Activated CD8-positive, alpha-beta memory T cell treated with anti-CD3 and anti-CD28 coated beads, Interleukin-2, amount 10 ng/mL, durations not matched to agents 7 days and 5 days (primary cell): Measurements from ENCODE around the gene SNTB2. TPM values are rescaled to one million over a fixed set of nuclear protein-coding genes. Genes with fewer than 3 reads are reported as not detected.
A peak's percentile ranks its signal among the peaks of the same experiment; 100 is the strongest.

Experiments
- ATAC-seq: fragments of 150-1000 bp; cut with Tn5 transposase; one replicate; pipeline ENCODE4 v1.10.0; 2021; ENCODE audit warnings: moderate library complexity
- CTCF ChIA-PET: fragments of 350-600 bp; sonication (Branson Sonifier 250); formaldehyde crosslinking; loops from one replicate; lab custom pipeline; 2021; ENCODE audit warnings: antibody characterized with exemption; lab: Charles Lee
- DNase-seq: peaks from one replicate; pipeline ENCODE4 v3.0.0-alpha.2; 2020
- H3K27ac Mint-ChIP-seq: one replicate; pipeline ENCODE4 v1.8.0; 2021; ENCODE audit warnings: mild to moderate bottlenecking, mixed read lengths
- H3K27me3 Mint-ChIP-seq: one replicate; pipeline ENCODE4 v1.8.0; 2021; ENCODE audit warnings: mixed read lengths
- H3K36me3 Mint-ChIP-seq: one replicate; pipeline ENCODE4 v1.8.0; 2021; ENCODE audit warnings: mild to moderate bottlenecking, mixed read lengths
- H3K4me1 Mint-ChIP-seq: one replicate; pipeline ENCODE4 v1.8.0; 2021; ENCODE audit warnings: mixed read lengths
- H3K4me3 Mint-ChIP-seq: one replicate; pipeline ENCODE4 v1.8.0; 2021; ENCODE audit warnings: mild to moderate bottlenecking, moderate library complexity, mixed read lengths
- H3K9me3 Mint-ChIP-seq: one replicate; pipeline ENCODE4 v1.8.0; 2022; ENCODE audit warnings: low read depth, mixed read lengths
- total RNA-seq, 2 experiments: library from RNA; stranded (reverse); gene quantifications; one replicate each; pipeline ENCODE4 v1.2.3, GENCODE V29; 2021

SNTB2 gene
- total RNA-seq, 2 experiments from 2014 or later: 21.5 to 30.6 TPM

DNA sequence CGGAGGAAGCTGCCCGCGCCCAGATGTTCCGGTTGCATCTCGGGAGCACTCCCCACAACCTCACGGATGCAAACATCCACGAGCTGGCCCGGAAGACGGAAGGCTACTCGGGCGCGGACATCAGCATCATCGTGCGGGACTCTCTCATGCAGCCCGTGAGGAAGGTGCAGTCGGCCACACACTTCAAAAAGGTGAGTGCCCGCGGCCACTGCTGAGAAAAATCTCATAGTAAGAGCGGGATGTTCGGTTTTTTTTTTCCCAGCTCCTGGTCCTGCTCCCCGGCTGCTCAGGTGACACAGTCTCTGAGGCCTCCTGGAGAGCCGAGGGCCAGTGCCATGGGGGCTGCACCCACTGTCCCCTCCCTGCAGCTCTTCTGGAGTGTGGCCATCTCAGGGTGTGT, 134.1 kb downstream of the SNTB2 start:
- CTCF ChIA-PET: no interaction called here
- Mint-ChIP-seq H3K9me3 (no peaks in the 10 kb centered on the region), H3K27ac (no peak overlapping the region), H3K27me3 (no peaks in the 10 kb centered on the region), H3K36me3 (peaks cover 47% of the 10 kb centered on the region), H3K4me1 (peaks cover 13% of the 10 kb centered on the region), H3K4me3 (no peak overlapping the region)
- DNase-seq (no peak), ATAC-seq (no peak)

DNA sequence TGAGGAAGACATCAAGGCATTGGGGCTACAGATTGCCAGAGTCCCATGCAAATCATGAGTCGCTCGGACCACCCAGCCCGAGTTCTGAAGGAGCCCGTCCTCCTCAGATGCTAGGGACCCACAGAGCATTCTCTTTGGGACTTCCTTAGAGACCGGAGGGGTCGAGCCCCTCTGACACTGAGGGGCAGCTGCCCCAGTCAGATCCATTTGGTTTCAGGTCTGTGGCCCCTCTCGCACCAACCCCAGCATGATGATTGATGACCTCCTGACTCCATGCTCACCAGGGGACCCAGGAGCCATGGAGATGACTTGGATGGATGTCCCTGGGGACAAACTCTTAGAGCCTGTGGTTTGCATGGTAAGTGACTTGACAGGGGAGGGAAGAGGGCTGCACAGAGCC, 135.4 kb downstream of the SNTB2 start:
- ATAC-seq (no peak), DNase-seq (no peak)
- H3K36me3 Mint-ChIP-seq: peaks cover 47% of the 10 kb centered on the region
- CTCF ChIA-PET: interaction anchor here (1.3 kb wide), 1 partner anchor 17 kb away, joined by 4 read pairs; the partner anchor contains the start of genes COG8 and NIP7
- H3K27me3 Mint-ChIP-seq: no peaks in the 10 kb centered on the region
- H3K27ac Mint-ChIP-seq: peak overlapping the region; percentile 32
- H3K4me3 Mint-ChIP-seq: no peak overlapping the region
- H3K4me1 Mint-ChIP-seq: peaks cover 26% of the 10 kb centered on the region
- no peaks in the 10 kb centered on the region for H3K9me3 Mint-ChIP-seq

- Mint-ChIP-seq H3K36me3 (peaks cover 47% of the 10 kb centered on the region), H3K4me1 (peaks cover 36% of the 10 kb centered on the region), H3K9me3 (no peaks in the 10 kb centered on the region), H3K27me3 (no peaks in the 10 kb centered on the region), H3K4me3 (no peak overlapping the region), H3K27ac (no peak overlapping the region)
- no peak for DNase-seq
- CTCF ChIA-PET: interaction anchor here (1.3 kb wide), 1 partner anchor 16 kb away, joined by 4 read pairs; the partner anchor contains the start of genes COG8 and NIP7
- no peak for ATAC-seq
Observed at GRCh38 chr16:69323415-69323814, 136.5 kb downstream of the SNTB2 start.

DNA sequence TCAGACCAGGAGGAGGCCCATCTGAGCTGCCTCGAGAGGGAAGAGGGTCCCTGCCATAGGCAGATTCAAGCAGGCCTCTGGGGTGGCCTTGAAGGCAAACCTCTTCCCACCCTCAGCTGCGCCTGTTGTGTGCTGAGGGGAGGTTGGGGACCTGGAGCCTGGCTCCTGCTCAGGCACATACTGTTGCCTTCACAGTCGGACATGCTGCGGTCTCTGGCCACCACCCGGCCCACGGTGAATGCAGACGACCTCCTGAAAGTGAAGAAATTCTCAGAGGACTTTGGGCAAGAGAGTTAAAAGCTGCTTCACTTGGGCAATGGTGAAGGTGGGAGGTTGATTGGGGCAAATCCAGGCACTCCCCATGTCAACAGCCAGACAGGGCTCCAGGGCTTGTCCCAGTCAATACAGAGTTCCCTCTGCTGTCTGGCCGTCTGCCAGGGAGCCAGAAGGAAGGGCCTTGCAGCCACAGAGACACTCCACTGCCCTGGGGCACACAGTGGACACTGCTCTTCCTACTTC, 137.1 kb downstream of the SNTB2 start:
- no peak overlapping the region for H3K27ac Mint-ChIP-seq
- ATAC-seq (no peak), DNase-seq (no peak)
- CTCF ChIA-PET: no interaction called here
- H3K4me1 Mint-ChIP-seq: peaks cover 42% of the 10 kb centered on the region
- peaks cover 48% of the 10 kb centered on the region for H3K36me3 Mint-ChIP-seq
- H3K4me3 Mint-ChIP-seq: no peak overlapping the region
- no peaks in the 10 kb centered on the region for H3K9me3 Mint-ChIP-seq
- no peaks in the 10 kb centered on the region for H3K27me3 Mint-ChIP-seq

DNA sequence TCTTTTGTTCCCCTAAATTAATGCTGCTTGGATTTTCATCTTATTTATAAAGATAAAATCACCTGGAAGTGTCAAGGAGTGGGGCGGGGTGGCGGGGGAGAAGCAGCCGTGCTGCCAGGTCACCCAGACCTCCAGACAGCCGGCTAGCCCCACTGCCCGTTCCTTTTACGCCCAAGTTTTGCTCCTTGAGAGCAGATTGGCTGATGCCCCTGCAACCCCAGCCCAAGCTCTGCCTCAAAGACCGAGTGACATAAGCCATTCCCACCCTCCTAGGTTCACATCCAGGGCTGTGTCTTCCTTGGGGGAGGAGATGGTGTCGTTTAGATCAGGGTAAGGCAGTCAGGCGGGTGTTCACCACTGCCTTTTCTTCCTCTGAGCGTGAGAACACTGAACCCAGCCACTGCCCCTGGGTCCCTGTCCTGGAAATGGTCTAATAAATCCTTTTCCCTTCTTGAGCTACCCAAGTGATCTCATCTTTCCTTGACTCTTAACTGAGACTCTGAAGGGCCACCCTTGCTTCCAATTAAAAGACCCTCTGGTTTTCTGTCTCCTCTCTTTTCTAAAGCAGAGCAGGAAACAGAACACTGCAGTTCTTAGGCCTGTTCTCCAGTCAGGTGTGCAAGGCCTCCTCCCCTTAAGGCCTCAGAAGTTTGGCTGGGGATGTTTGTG, 137.8 kb downstream of the SNTB2 start:
- H3K36me3 Mint-ChIP-seq: peaks cover 42% of the 10 kb centered on the region
- H3K4me1 Mint-ChIP-seq: peaks cover 47% of the 10 kb centered on the region
- no peaks in the 10 kb centered on the region for H3K9me3 Mint-ChIP-seq
- H3K27ac Mint-ChIP-seq: no peak overlapping the region
- ATAC-seq: no peak
- no peak for DNase-seq
- no peak overlapping the region for H3K4me3 Mint-ChIP-seq
- H3K27me3 Mint-ChIP-seq: no peaks in the 10 kb centered on the region
- CTCF ChIA-PET: no interaction called here

DNA sequence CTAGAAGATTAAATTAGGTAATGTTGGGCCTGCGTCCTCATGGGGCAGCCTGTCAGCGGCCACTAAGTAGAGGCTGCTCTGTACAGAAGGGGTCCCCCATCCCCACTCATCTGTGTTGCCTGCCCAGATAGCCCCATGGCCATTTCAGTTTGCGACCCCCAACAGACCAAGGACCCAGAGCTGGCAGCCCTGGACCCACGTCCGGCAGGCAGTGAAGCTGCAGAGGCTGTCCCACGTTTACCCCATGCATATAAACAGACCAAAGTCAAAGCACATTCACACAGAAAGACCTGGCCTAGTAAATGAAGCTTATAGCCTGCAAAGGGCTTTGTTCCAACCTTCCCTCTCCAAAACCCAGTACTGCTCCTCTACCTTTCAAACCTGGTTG, 138.8 kb downstream of the SNTB2 start:
- CTCF ChIA-PET: interaction anchor here (1.4 kb wide), 1 partner anchor 70 kb away, joined by 4 read pairs; no protein-coding TSS in a partner anchor
- Mint-ChIP-seq H3K36me3 (peaks cover 38% of the 10 kb centered on the region), H3K27me3 (no peaks in the 10 kb centered on the region), H3K27ac (peak overlapping the region; percentile 72), H3K9me3 (no peaks in the 10 kb centered on the region), H3K4me3 (no peak overlapping the region), H3K4me1 (peaks cover 48% of the 10 kb centered on the region)
- no peak for DNase-seq
- no peak for ATAC-seq

GRCh38 chr16:69326172-69326873, 139.4 kb downstream of the SNTB2 start:
- ATAC-seq: no peak
- peaks cover 34% of the 10 kb centered on the region for H3K36me3 Mint-ChIP-seq
- no peaks in the 10 kb centered on the region for H3K27me3 Mint-ChIP-seq
- H3K27ac Mint-ChIP-seq: peak overlapping the region; percentile 72
- no peaks in the 10 kb centered on the region for H3K9me3 Mint-ChIP-seq
- CTCF ChIA-PET: interaction anchor here (0.7 to 1.4 kb wide), 8 partner anchors 9 to 398 kb away, joined by 3 to 8 read pairs (median 4); no protein-coding TSS in a partner anchor
- DNase-seq: no peak
- H3K4me1 Mint-ChIP-seq: peaks cover 49% of the 10 kb centered on the region
- H3K4me3 Mint-ChIP-seq: peak overlapping the region; percentile 21

DNA sequence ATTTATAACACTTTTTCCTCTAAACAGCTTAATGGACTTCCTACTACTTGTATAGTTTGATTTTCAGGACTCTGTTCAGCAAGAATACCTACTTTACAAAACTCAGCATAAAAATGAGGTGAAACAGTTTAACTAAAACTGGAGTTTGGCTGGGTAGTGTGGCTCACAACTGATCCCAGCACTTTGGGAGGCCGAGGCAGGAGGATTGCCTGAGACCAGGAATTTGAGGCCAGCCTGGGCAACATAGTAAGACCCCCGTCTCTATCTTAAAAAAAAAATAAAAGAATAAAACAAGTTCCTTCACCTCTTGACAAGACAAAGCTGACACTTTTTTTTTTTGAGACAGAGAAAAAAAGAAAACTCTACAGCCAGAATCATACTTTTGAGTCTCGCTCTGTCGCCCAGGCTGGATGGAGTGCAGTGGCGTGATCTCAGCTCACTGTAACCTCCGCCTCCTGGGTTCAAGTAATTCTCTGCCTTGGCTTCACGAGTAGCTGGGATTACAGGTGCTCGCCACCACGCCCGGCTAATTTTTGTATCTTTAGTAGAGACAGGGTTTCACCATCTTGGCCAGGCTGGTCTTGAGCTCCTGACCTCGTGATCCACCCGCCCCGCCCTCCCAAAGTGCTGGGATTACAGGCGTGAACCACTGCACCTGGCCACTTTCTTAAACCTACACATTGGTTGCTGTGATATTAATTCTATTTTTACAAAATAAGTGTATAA, 140.8 kb downstream of the SNTB2 start:
- ATAC-seq (no peak), DNase-seq (no peak)
- H3K27ac Mint-ChIP-seq: peak overlapping the region; percentile 46
- H3K4me1 Mint-ChIP-seq: peaks cover 58% of the 10 kb centered on the region
- peaks cover 22% of the 10 kb centered on the region for H3K36me3 Mint-ChIP-seq
- no peak overlapping the region for H3K4me3 Mint-ChIP-seq
- CTCF ChIA-PET: interaction anchor here (0.8 to 4.7 kb wide), 7 partner anchors 9 to 177 kb away, joined by 3 to 40 read pairs (median 5); partner anchors contain the start of genes COG8, NIP7 and VPS4A
- no peaks in the 10 kb centered on the region for H3K9me3 Mint-ChIP-seq
- no peaks in the 10 kb centered on the region for H3K27me3 Mint-ChIP-seq

GRCh38 chr16:69328854-69329316, 141.9 kb downstream of the SNTB2 start:
- no peaks in the 10 kb centered on the region for H3K9me3 Mint-ChIP-seq
- H3K27ac Mint-ChIP-seq: peak overlapping the region; percentile 69
- CTCF ChIA-PET: interaction anchor here (1.0 to 4.7 kb wide), 5 partner anchors 11 to 178 kb away, joined by 3 to 40 read pairs (median 6); partner anchors contain the start of genes COG8, NIP7 and VPS4A
- H3K4me3 Mint-ChIP-seq: peak overlapping the region; percentile 82
- H3K36me3 Mint-ChIP-seq: peaks cover 23% of the 10 kb centered on the region
- peak; percentile 54 for DNase-seq
- peaks cover 58% of the 10 kb centered on the region for H3K4me1 Mint-ChIP-seq
- ATAC-seq: no peak
- no peaks in the 10 kb centered on the region for H3K27me3 Mint-ChIP-seq

DNA sequence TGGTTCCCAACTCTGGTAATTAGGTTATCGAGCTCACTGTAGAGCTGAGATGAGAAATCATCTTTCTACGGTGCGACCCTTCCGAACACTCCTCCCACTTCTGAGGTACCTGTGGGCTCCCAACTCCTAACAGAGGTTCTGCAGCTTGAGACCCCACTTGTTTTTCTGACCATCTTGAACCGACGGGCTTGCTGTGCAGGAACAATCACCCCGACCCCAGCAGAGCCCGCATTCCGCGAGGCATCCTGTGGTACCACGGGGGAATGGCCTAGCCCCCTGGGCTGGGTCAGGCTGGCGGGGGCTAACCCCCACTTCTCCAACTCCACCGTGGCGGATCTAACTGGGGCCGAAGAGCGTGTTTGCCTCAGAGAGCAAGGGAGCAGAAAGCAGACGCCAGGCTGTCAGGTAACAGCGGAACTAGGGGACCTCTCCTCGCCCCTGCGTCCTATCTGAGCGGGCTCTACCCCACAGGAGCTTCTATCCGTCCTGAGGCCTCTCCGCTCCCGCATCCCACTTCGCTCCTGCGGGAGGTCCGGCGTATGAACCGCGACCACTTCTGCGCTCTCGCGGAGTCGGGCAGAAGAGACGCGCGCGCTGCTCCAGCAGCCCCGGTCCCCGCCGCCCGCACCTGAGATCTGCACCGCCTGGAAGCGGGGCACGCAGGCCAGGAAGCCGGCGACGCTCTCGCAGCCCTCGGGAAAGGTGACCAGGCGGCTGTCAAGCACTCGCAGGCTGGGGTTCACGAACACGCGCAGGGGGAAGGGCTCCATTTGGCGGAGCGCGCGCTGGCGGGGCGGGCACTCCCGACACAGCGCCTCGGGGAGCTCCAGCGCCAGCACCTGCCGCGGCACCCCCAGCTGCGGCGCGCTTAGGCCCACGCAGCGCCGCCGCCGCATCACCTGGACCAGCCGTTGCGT, 142.7 kb downstream of the SNTB2 start:
- Mint-ChIP-seq H3K27me3 (no peaks in the 10 kb centered on the region), H3K4me1 (peaks cover 58% of the 10 kb centered on the region), H3K9me3 (no peaks in the 10 kb centered on the region), H3K36me3 (peaks cover 29% of the 10 kb centered on the region), H3K27ac (peak overlapping the region; percentile 69), H3K4me3 (peak overlapping the region; percentile 82)
- DNase-seq (peak; percentile 64), ATAC-seq (peak; percentile 51)
- CTCF ChIA-PET: interaction anchor here (1.0 to 4.7 kb wide), 8 partner anchors 10 to 179 kb away, joined by 3 to 40 read pairs (median 4); partner anchors contain the start of genes COG8, NIP7 and VPS4A

DNA sequence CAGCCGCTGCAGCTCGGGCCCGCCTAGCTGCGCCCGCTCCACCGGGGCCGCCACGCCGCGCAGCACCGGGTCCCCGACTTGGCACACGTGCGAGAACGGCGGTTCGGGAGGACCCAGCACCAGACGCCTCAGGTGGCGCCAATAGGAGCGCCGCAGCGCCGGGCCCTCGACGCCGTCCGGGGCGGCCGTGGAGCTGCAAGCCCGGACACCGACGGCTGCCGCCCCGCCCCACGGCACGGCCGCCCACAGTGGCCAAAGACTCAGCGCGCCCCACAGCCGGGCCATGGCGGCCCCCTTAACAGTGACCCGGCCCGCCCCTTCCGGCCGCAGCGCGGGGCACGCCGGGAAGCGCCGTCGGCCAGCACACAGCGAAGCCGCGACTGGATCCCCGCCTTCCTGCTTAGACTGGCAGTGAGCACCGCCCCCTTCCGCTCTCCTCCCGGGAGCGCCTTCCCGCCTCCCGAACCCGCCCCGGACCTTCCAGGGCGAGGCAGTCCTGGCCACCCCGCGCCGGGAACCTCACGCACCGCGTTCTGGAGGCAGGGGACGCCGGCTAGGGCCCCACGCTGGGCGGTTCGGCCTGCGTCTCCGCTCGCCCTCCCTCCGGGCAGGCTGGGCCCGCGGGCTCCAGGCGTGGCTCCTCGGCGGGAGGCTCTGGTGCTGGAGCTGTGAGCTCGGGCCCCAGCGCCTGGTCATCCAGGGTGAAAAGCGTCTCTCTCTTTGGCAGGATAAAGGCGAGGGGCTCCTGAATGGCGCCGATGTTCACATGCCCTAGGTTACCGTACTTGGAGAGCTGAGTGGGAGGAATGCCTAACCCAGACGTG, 143.5 kb downstream of the SNTB2 start, which contains the start of gene PDF:
PDF (minus strand) TSS at position 303 of the 824 bp plus-strand sequence; CDS start at position 285, 18 bp downstream.
- peaks cover 29% of the 10 kb centered on the region for H3K36me3 Mint-ChIP-seq

More for the DNA sequence above, 143.5 kb downstream of the SNTB2 start, which contains the start of gene PDF:
- peak; percentile 90 for DNase-seq
- Mint-ChIP-seq H3K4me3 (peak within 1 kb of the TSS; percentile 82), H3K27ac (peak within 1 kb of the TSS; percentile 85), H3K4me1 (peaks cover 52% of the 10 kb centered on the region), H3K27me3 (no peaks in the 10 kb centered on the region), H3K9me3 (no peaks in the 10 kb centered on the region)
- ATAC-seq: peak; percentile 95
- CTCF ChIA-PET: interaction anchor here (1.0 to 4.7 kb wide), 6 partner anchors 10 to 99 kb away, joined by 3 to 40 read pairs (median 3); partner anchors contain the start of genes COG8, NIP7 and VPS4A
